Stomach (tissue), 4 donors: ENCODE data around the gene MYL7.

Source experiments
- POLR2A ChIP-seq, 4 donors: fragments of 450-650 bp; IDR thresholded peaks; one replicate each; pipeline ENCODE4 v1.6.1; 2016; ENCODE audit warnings: antibody characterized with exemption in 4 of 4, control low read depth in 2 of 4, mild to moderate bottlenecking in 1 of 4, moderate library complexity in 1 of 4
- TF ChIP-seq, protein P1 (sequence below), 7 experiments: fragments of 450-650 bp in 4 of 7; fragments of 200-600 bp in 3 of 7; sonication (generic) in 3 of 7; IDR thresholded peaks; one replicate each; pipeline ENCODE4 v1.5.1; 2016 to 2019; ENCODE audit warnings: antibody characterized with exemption in 7 of 7, control low read depth in 2 of 7, mild to moderate bottlenecking in 1 of 7

GRCh38 chr7:44107961-44108767 is 33.0 kb downstream of the MYL7 start:
- TF ChIP-seq, protein P1, sequence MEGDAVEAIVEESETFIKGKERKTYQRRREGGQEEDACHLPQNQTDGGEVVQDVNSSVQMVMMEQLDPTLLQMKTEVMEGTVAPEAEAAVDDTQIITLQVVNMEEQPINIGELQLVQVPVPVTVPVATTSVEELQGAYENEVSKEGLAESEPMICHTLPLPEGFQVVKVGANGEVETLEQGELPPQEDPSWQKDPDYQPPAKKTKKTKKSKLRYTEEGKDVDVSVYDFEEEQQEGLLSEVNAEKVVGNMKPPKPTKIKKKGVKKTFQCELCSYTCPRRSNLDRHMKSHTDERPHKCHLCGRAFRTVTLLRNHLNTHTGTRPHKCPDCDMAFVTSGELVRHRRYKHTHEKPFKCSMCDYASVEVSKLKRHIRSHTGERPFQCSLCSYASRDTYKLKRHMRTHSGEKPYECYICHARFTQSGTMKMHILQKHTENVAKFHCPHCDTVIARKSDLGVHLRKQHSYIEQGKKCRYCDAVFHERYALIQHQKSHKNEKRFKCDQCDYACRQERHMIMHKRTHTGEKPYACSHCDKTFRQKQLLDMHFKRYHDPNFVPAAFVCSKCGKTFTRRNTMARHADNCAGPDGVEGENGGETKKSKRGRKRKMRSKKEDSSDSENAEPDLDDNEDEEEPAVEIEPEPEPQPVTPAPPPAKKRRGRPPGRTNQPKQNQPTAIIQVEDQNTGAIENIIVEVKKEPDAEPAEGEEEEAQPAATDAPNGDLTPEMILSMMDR (IDR thresholded peaks at IDR 0.05) = no peak
- no peak for TF ChIP-seq POLR2A (IDR thresholded peaks at IDR 0.05)
